ENCODE results near the gene GRIP1.

Gene GRIP1

GRCh38 chr12:66371982-66372381 is 306.9 kb downstream of the GRIP1 start:
- Histone ChIP-seq H3K27ac (replicated peaks) (no peak overlapping the region), H3K4me3 (replicated peaks; ENCODE audit: insufficient read depth, low read length) (no peak overlapping the region), H3K27me3 (ENCODE audit: insufficient read depth, poor library complexity, severe bottlenecking) (no peaks in the 10 kb centered on the region)
- no peak for DNase-seq (ENCODE audit: low read depth in 1 of 2, low spot score in 1 of 2)
- TF ChIP-seq POLR2AphosphoS5 (IDR thresholded peaks at IDR 0.05; ENCODE audit: low read depth) = no peak
- no peak for TF ChIP-seq SPI1 (IDR thresholded peaks at IDR 0.05; ENCODE audit: borderline replicate concordance, low read depth)
- no peak for TF ChIP-seq CTCF (IDR thresholded peaks at IDR 0.05; ENCODE audit: insufficient read depth, low read length)
- TF ChIP-seq GABPA (IDR thresholded peaks at IDR 0.05; ENCODE audit: low read depth) = no peak

- Histone ChIP-seq H3K27me3 (ENCODE audit: insufficient read depth, poor library complexity, severe bottlenecking) (no peaks in the 10 kb centered on the region), H3K4me3 (replicated peaks; ENCODE audit: insufficient read depth, low read length) (no peak overlapping the region), H3K27ac (replicated peaks) (no peak overlapping the region)
- no peak for DNase-seq (ENCODE audit: low read depth in 1 of 2, low spot score in 1 of 2)
- TF ChIP-seq GABPA (IDR thresholded peaks at IDR 0.05; ENCODE audit: low read depth) (no peak), POLR2AphosphoS5 (IDR thresholded peaks at IDR 0.05; ENCODE audit: low read depth) (no peak), SPI1 (IDR thresholded peaks at IDR 0.05; ENCODE audit: borderline replicate concordance, low read depth) (no peak), CTCF (IDR thresholded peaks at IDR 0.05; ENCODE audit: insufficient read depth, low read length) (no peak), REST (IDR thresholded peaks at IDR 0.05; ENCODE audit: insufficient replicate concordance, low read depth) (no peak)
Observed at GRCh38 chr12:66367015-66367667, 311.7 kb downstream of the GRIP1 start.

- peak in 1 of 2 experiments; percentile 38 for DNase-seq (ENCODE audit: low read depth in 1 of 2, low spot score in 1 of 2)
- TF ChIP-seq GABPA (IDR thresholded peaks at IDR 0.05; ENCODE audit: low read depth) = no peak
- TF ChIP-seq SPI1 (IDR thresholded peaks at IDR 0.05; ENCODE audit: borderline replicate concordance, low read depth) = no peak
- TF ChIP-seq POLR2AphosphoS5 (IDR thresholded peaks at IDR 0.05; ENCODE audit: low read depth) = no peak
- no peak for TF ChIP-seq REST (IDR thresholded peaks at IDR 0.05; ENCODE audit: insufficient replicate concordance, low read depth)
- TF ChIP-seq CTCF (IDR thresholded peaks at IDR 0.05; ENCODE audit: insufficient read depth, low read length) = no peak
- Histone ChIP-seq H3K4me3 (replicated peaks; ENCODE audit: insufficient read depth, low read length) (no peak overlapping the region), H3K27me3 (ENCODE audit: insufficient read depth, poor library complexity, severe bottlenecking) (no peaks in the 10 kb centered on the region), H3K27ac (replicated peaks) (peak overlapping the region; percentile 35)
Observed at GRCh38 chr12:66365718-66366490, 313.0 kb downstream of the GRIP1 start.
